Esophagus muscularis mucosa (tissue), 3 donors: ENCODE measurements around the gene PARD6G.

Experiments used
- POLR2A ChIP-seq: fragments of 450-650 bp; IDR thresholded peaks from one replicate; pipeline ENCODE4 v1.6.1; 2017; ENCODE audit warnings: antibody characterized with exemption, moderate library complexity, mild to moderate bottlenecking, low read depth
- TF ChIP-seq, protein P1 (sequence below), 3 experiments: fragments of 200-600 bp in 2 of 3; fragments of 450-650 bp in 1 of 3; sonication (generic) in 2 of 3; IDR thresholded peaks; one replicate each; pipeline ENCODE4 v1.5.1; 2017 to 2019; ENCODE audit warnings: antibody characterized with exemption in 3 of 3, mild to moderate bottlenecking in 2 of 3, moderate library complexity in 1 of 3

DNA sequence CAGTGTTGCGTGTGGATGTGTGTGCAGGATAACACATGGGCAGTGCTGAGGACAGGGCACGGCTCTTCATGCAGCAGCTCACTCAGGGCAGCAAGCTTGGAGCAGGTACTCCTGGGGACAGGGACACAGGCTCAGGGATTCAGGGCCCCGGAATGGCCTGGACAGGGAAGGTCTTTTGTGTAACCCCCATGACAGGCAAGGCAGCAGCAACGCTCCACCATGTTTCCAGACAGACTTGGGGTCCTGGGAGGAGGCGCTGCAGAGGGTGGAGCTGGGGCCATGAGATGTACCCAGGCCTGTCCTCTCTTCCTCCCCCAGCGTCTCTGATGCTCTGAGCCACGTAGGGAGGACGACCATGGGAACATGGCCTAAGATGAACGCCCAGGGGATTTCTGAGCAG lies 80.0 kb downstream of the PARD6G start:
- TF ChIP-seq, protein P1, sequence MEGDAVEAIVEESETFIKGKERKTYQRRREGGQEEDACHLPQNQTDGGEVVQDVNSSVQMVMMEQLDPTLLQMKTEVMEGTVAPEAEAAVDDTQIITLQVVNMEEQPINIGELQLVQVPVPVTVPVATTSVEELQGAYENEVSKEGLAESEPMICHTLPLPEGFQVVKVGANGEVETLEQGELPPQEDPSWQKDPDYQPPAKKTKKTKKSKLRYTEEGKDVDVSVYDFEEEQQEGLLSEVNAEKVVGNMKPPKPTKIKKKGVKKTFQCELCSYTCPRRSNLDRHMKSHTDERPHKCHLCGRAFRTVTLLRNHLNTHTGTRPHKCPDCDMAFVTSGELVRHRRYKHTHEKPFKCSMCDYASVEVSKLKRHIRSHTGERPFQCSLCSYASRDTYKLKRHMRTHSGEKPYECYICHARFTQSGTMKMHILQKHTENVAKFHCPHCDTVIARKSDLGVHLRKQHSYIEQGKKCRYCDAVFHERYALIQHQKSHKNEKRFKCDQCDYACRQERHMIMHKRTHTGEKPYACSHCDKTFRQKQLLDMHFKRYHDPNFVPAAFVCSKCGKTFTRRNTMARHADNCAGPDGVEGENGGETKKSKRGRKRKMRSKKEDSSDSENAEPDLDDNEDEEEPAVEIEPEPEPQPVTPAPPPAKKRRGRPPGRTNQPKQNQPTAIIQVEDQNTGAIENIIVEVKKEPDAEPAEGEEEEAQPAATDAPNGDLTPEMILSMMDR (IDR thresholded peaks at IDR 0.05), result no peak
- no peak for TF ChIP-seq POLR2A
